Measurements from ENCODE around the gene CACNA2D2. TPM values are rescaled to one million over a fixed set of nuclear protein-coding genes. Genes with fewer than 3 reads are reported as not detected.
"Not testable (repeated sequence)": the region's sequence is repeated elsewhere in the genome, so short reads cannot be mapped to it uniquely, and the experiment has no call there.

The CACNA2D2 gene
- total RNA-seq, 2 experiments from 2014 or later: 0.56 to 1.1 TPM

GRCh38 chr3:50520849-50521248 is 17.4 kb upstream of the CACNA2D2 start:
- no peak overlapping the region for H3K4me3 Mint-ChIP-seq
- H3K4me1 Mint-ChIP-seq: peaks cover 10% of the 10 kb centered on the region
- DNase-seq: no peak
- no peaks in the 10 kb centered on the region for H3K36me3 Mint-ChIP-seq
- H3K27ac Mint-ChIP-seq: no peak overlapping the region
- H3K27me3 Mint-ChIP-seq: peaks cover 7% of the 10 kb centered on the region
- H3K9me3 Mint-ChIP-seq (ENCODE audit: low read depth): no peaks in the 10 kb centered on the region
- CTCF ChIA-PET: interaction anchor here (1.4 to 4.6 kb wide), 2 partner anchors 22 to 94 kb away, joined by 3 to 33 read pairs; no protein-coding TSS in a partner anchor
- ATAC-seq: no peak

GRCh38 chr3:50519471-50520089 is 16.1 kb upstream of the CACNA2D2 start:
- H3K36me3 Mint-ChIP-seq: no peaks in the 10 kb centered on the region
- H3K27ac Mint-ChIP-seq: no peak overlapping the region

GRCh38 chr3:50518436-50518835 is 15.0 kb upstream of the CACNA2D2 start:
- H3K4me1 Mint-ChIP-seq: peaks cover 7% of the 10 kb centered on the region
- no peak overlapping the region for H3K27ac Mint-ChIP-seq
- DNase-seq: no peak
- H3K9me3 Mint-ChIP-seq (ENCODE audit: low read depth): no peaks in the 10 kb centered on the region
- no peak for ATAC-seq
- peaks cover 16% of the 10 kb centered on the region for H3K27me3 Mint-ChIP-seq
- CTCF ChIA-PET: interaction anchor here (0.7 to 2.8 kb wide), 7 partner anchors 9 to 134 kb away, joined by 3 to 9 read pairs (median 5); no protein-coding TSS in a partner anchor
- H3K4me3 Mint-ChIP-seq: no peak overlapping the region
- H3K36me3 Mint-ChIP-seq: no peaks in the 10 kb centered on the region

More at GRCh38 chr3:50519471-50520089, 16.1 kb upstream of the CACNA2D2 start:
- Mint-ChIP-seq H3K27me3 (peaks cover 13% of the 10 kb centered on the region), H3K9me3 (ENCODE audit: low read depth) (no peaks in the 10 kb centered on the region), H3K4me1 (peaks cover 7% of the 10 kb centered on the region), H3K4me3 (no peak overlapping the region)
- peak; percentile 83 for DNase-seq
- CTCF ChIA-PET: interaction anchor here (1.1 to 2.8 kb wide), 2 partner anchors 11 to 23 kb away, joined by 5 to 9 read pairs; no protein-coding TSS in a partner anchor
- peak; percentile 87 for ATAC-seq

GRCh38 chr3:50517721-50518206 is 14.3 kb upstream of the CACNA2D2 start:
- Mint-ChIP-seq H3K27me3 (peaks cover 16% of the 10 kb centered on the region), H3K9me3 (ENCODE audit: low read depth) (no peaks in the 10 kb centered on the region), H3K4me1 (peaks cover 7% of the 10 kb centered on the region), H3K27ac (no peak overlapping the region), H3K4me3 (no peak overlapping the region), H3K36me3 (no peaks in the 10 kb centered on the region)
- no peak for ATAC-seq
- DNase-seq: no peak
- CTCF ChIA-PET: interaction anchor here (0.8 to 2.8 kb wide), 5 partner anchors 9 to 135 kb away, joined by 3 to 9 read pairs (median 5); no protein-coding TSS in a partner anchor

GRCh38 chr3:50516440-50516871 is 13.0 kb upstream of the CACNA2D2 start:
- Mint-ChIP-seq H3K4me1 (peaks cover 7% of the 10 kb centered on the region), H3K27ac (no peak overlapping the region), H3K9me3 (ENCODE audit: low read depth) (no peaks in the 10 kb centered on the region), H3K4me3 (no peak overlapping the region), H3K27me3 (peaks cover 16% of the 10 kb centered on the region), H3K36me3 (no peaks in the 10 kb centered on the region)
- CTCF ChIA-PET: interaction anchor here (1.4 to 2.8 kb wide), 4 partner anchors 7 to 33 kb away, joined by 3 to 9 read pairs (median 7); no protein-coding TSS in a partner anchor
- ATAC-seq (no peak), DNase-seq (no peak)

- H3K27ac Mint-ChIP-seq: no peak overlapping the region
- no peak overlapping the region for H3K4me3 Mint-ChIP-seq
- DNase-seq (no peak), ATAC-seq (no peak)
- H3K9me3 Mint-ChIP-seq (ENCODE audit: low read depth): no peaks in the 10 kb centered on the region
- peaks cover 7% of the 10 kb centered on the region for H3K4me1 Mint-ChIP-seq
- peaks cover 16% of the 10 kb centered on the region for H3K27me3 Mint-ChIP-seq
- H3K36me3 Mint-ChIP-seq: no peaks in the 10 kb centered on the region
- CTCF ChIA-PET: interaction anchor here (1.4 to 1.5 kb wide), 2 partner anchors 9 to 27 kb away, joined by 3 to 5 read pairs; no protein-coding TSS in a partner anchor
These were observed 12.4 kb upstream of the CACNA2D2 start for GRCh38 chr3:50515565-50516439.

- H3K9me3 Mint-ChIP-seq (ENCODE audit: low read depth); H3K4me1 Mint-ChIP-seq; ATAC-seq; H3K4me3 Mint-ChIP-seq; DNase-seq; H3K36me3 Mint-ChIP-seq; H3K27ac Mint-ChIP-seq: not testable (repeated sequence)
- peaks cover 17% of the 10 kb centered on the region for H3K27me3 Mint-ChIP-seq
- CTCF ChIA-PET: interaction anchor here (1.0 to 2.0 kb wide), 3 partner anchors 9 to 76 kb away, joined by 3 to 5 read pairs (median 4); no protein-coding TSS in a partner anchor
These were observed 9.5 kb upstream of the CACNA2D2 start for GRCh38 chr3:50512908-50513307.

GRCh38 chr3:50512131-50512530 is 8.7 kb upstream of the CACNA2D2 start:
- CTCF ChIA-PET: interaction anchor here (1.0 to 2.0 kb wide), 2 partner anchors 30 to 75 kb away, joined by 4 to 5 read pairs; no protein-coding TSS in a partner anchor
- H3K27me3 Mint-ChIP-seq: peaks cover 17% of the 10 kb centered on the region
- H3K9me3 Mint-ChIP-seq (ENCODE audit: low read depth): no peaks in the 10 kb centered on the region
- no peaks in the 10 kb centered on the region for H3K36me3 Mint-ChIP-seq
- ATAC-seq: no peak
- H3K4me1 Mint-ChIP-seq: peaks cover 7% of the 10 kb centered on the region
- no peak for DNase-seq
- H3K4me3 Mint-ChIP-seq: no peak overlapping the region
- no peak overlapping the region for H3K27ac Mint-ChIP-seq

- no peaks in the 10 kb centered on the region for H3K36me3 Mint-ChIP-seq
- no peak overlapping the region for H3K4me3 Mint-ChIP-seq
- no peak for DNase-seq
- no peak overlapping the region for H3K27ac Mint-ChIP-seq
- H3K27me3 Mint-ChIP-seq: peaks cover 16% of the 10 kb centered on the region
- H3K9me3 Mint-ChIP-seq (ENCODE audit: low read depth): no peaks in the 10 kb centered on the region
- CTCF ChIA-PET: interaction anchor here (2.3 kb wide), 1 partner anchor 8 kb away, joined by 9 read pairs; no protein-coding TSS in a partner anchor
- peaks cover 7% of the 10 kb centered on the region for H3K4me1 Mint-ChIP-seq
- no peak for ATAC-seq
These were observed 6.9 kb upstream of the CACNA2D2 start for GRCh38 chr3:50510325-50510724.

- H3K27ac Mint-ChIP-seq: no peak overlapping the region
- H3K4me1 Mint-ChIP-seq: peaks cover 7% of the 10 kb centered on the region
- H3K4me3 Mint-ChIP-seq: no peak overlapping the region
- ATAC-seq (no peak), DNase-seq (no peak)
- H3K36me3 Mint-ChIP-seq: no peaks in the 10 kb centered on the region
- CTCF ChIA-PET: interaction anchor here (2.3 kb wide), 1 partner anchor 8 kb away, joined by 9 read pairs; no protein-coding TSS in a partner anchor
- H3K9me3 Mint-ChIP-seq (ENCODE audit: low read depth): no peaks in the 10 kb centered on the region
- H3K27me3 Mint-ChIP-seq: peaks cover 17% of the 10 kb centered on the region
These were observed 6.3 kb upstream of the CACNA2D2 start for GRCh38 chr3:50509715-50510114.

- DNase-seq (no peak), ATAC-seq (no peak)
- H3K27me3 Mint-ChIP-seq: peaks cover 22% of the 10 kb centered on the region
- H3K36me3 Mint-ChIP-seq: no peaks in the 10 kb centered on the region
- H3K27ac Mint-ChIP-seq: no peak overlapping the region
- H3K4me3 Mint-ChIP-seq: no peak overlapping the region
- no peaks in the 10 kb centered on the region for H3K9me3 Mint-ChIP-seq (ENCODE audit: low read depth)
- CTCF ChIA-PET: interaction anchor here (0.9 to 2.3 kb wide), 4 partner anchors 9 to 72 kb away, joined by 3 to 9 read pairs (median 4); no protein-coding TSS in a partner anchor
- H3K4me1 Mint-ChIP-seq: peaks cover 7% of the 10 kb centered on the region
These were observed 5.4 kb upstream of the CACNA2D2 start for GRCh38 chr3:50508821-50509220.

GRCh38 chr3:50506169-50506568 is 2.7 kb upstream of the CACNA2D2 start:
- Mint-ChIP-seq H3K9me3 (ENCODE audit: low read depth) (no peaks in the 10 kb centered on the region), H3K36me3 (no peaks in the 10 kb centered on the region), H3K27ac (no peak overlapping the region), H3K4me3 (no peak overlapping the region), H3K4me1 (peaks cover 9% of the 10 kb centered on the region), H3K27me3 (peaks cover 38% of the 10 kb centered on the region)
- CTCF ChIA-PET: no interaction called here
- ATAC-seq (no peak), DNase-seq (no peak)

- DNase-seq (no peak), ATAC-seq (no peak)
- no peak overlapping the region for H3K27ac Mint-ChIP-seq
- H3K27me3 Mint-ChIP-seq: peaks cover 46% of the 10 kb centered on the region
- CTCF ChIA-PET: interaction anchor here (1.1 to 1.5 kb wide), 2 partner anchors 10 to 18 kb away, joined by 3 read pairs; no protein-coding TSS in a partner anchor
- H3K36me3 Mint-ChIP-seq: no peaks in the 10 kb centered on the region
- H3K9me3 Mint-ChIP-seq (ENCODE audit: low read depth): no peaks in the 10 kb centered on the region
- H3K4me1 Mint-ChIP-seq: peaks cover 9% of the 10 kb centered on the region
- H3K4me3 Mint-ChIP-seq: no peak overlapping the region
These were observed 1.2 kb upstream of the CACNA2D2 start for GRCh38 chr3:50504681-50505080.

All from activated CD8-positive, alpha-beta memory T cell treated with anti-CD3 and anti-CD28 coated beads, Interleukin-2, amount 10 ng/mL, durations not matched to agents 7 days and 5 days (primary cell).